Activated naive CD8-positive, alpha-beta T cell treated with anti-CD3 and anti-CD28 coated beads, Interleukin-2, amount 10 ng/mL, durations not matched to agents 7 days and 5 days (primary cell): Measurements from ENCODE around the gene RBMS1. TPM values are rescaled to one million over a fixed set of nuclear protein-coding genes. Genes with fewer than 3 reads are reported as not detected.

Source experiments
- ATAC-seq: fragments of 150-1000 bp; cut with Tn5 transposase; one replicate; pipeline ENCODE4 v1.10.0; 2021; ENCODE audit warnings: low read depth, moderate library complexity
- POLR2A ChIA-PET: fragments of 350-600 bp; sonication (Branson Sonifier 250); formaldehyde crosslinking; loops from one replicate; lab custom pipeline; 2021; ENCODE audit warnings: antibody characterized with exemption; lab: Charles Lee
- DNase-seq: peaks from one replicate; pipeline ENCODE4 v3.0.0; 2021
- H3K27ac Mint-ChIP-seq: one replicate; pipeline ENCODE4 v1.8.0; 2022; ENCODE audit warnings: mild to moderate bottlenecking, mixed read lengths
- H3K27me3 Mint-ChIP-seq: one replicate; pipeline ENCODE4 v1.8.0; 2022; ENCODE audit warnings: mild to moderate bottlenecking, moderate library complexity, mixed read lengths
- H3K36me3 Mint-ChIP-seq: one replicate; pipeline ENCODE4 v1.8.0; 2021; ENCODE audit warnings: mild to moderate bottlenecking, mixed read lengths
- H3K4me1 Mint-ChIP-seq: one replicate; pipeline ENCODE4 v1.8.0; 2021; ENCODE audit warnings: mixed read lengths
- H3K4me3 Mint-ChIP-seq: one replicate; pipeline ENCODE4 v1.8.0; 2022; ENCODE audit warnings: mild to moderate bottlenecking, moderate library complexity, mixed read lengths
- H3K9me3 Mint-ChIP-seq: one replicate; pipeline ENCODE4 v1.8.0; 2021; ENCODE audit warnings: mixed read lengths
- total RNA-seq, 2 experiments: library from RNA; stranded (reverse); gene quantifications; one replicate each; pipeline ENCODE4 v1.2.3, GENCODE V29; 2021

RBMS1 gene
- total RNA-seq, 2 experiments from 2014 or later, result 87.9 to 90.6 TPM

DNA sequence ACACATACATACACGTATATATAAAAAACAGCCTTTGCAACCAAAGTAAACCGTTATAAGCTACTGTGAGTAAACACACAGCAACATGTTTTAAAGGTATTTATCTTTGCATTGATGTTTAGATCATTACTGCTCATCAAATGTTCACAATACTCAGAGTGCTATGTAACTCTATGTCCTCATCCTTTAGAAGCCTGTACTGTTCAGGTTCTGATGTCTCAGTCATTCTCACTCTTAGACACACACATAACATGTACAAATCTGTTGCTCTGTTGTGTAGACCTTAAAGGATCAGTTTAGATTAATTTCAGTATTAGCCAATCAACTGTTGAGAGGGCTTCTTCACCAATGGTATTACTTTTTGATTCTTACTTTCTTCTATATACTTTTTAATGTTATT, 153.9 kb downstream of the RBMS1 start:
- no peaks in the 10 kb centered on the region for H3K9me3 Mint-ChIP-seq
- H3K27ac Mint-ChIP-seq, result no peak overlapping the region
- ATAC-seq (no peak), DNase-seq (no peak)
- peaks cover 39% of the 10 kb centered on the region for H3K4me1 Mint-ChIP-seq
- H3K27me3 Mint-ChIP-seq, result no peaks in the 10 kb centered on the region
- H3K36me3 Mint-ChIP-seq, result peaks cover 19% of the 10 kb centered on the region
- no peak overlapping the region for H3K4me3 Mint-ChIP-seq
- POLR2A ChIA-PET, result no interaction called here

- DNase-seq, result no peak
- no peak overlapping the region for H3K27ac Mint-ChIP-seq
- peaks cover 39% of the 10 kb centered on the region for H3K4me1 Mint-ChIP-seq
- no peak overlapping the region for H3K4me3 Mint-ChIP-seq
- ATAC-seq, result no peak
- POLR2A ChIA-PET, result no interaction called here
- H3K27me3 Mint-ChIP-seq, result no peaks in the 10 kb centered on the region
- H3K9me3 Mint-ChIP-seq, result no peaks in the 10 kb centered on the region
- peaks cover 15% of the 10 kb centered on the region for H3K36me3 Mint-ChIP-seq
Measured at GRCh38 chr2:160338901-160339685, 154.5 kb downstream of the RBMS1 start.

DNA sequence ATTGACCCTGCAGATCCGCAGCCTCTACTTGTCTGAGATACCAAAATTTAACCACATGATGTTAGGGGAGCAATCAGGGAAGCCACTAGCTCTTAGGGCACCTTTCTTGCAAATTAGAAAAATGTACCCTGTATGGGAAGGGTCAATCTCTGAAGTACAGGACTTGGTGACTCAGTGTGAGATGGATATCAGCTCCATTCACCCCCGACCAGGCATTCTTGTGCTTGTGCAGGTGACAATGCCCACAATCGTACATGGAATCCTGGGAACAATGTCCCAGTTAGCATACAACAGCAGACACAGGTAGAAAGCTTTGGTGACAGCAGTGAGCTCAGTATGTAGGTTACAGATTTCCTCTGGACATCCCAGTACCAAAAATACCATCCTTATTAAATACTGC, 155.9 kb downstream of the RBMS1 start:
- Mint-ChIP-seq H3K4me3 (no peak overlapping the region), H3K27ac (no peak overlapping the region), H3K9me3 (no peaks in the 10 kb centered on the region), H3K4me1 (peaks cover 44% of the 10 kb centered on the region), H3K36me3 (peaks cover 13% of the 10 kb centered on the region), H3K27me3 (no peaks in the 10 kb centered on the region)
- no peak for ATAC-seq
- DNase-seq, result no peak
- POLR2A ChIA-PET, result no interaction called here

DNA sequence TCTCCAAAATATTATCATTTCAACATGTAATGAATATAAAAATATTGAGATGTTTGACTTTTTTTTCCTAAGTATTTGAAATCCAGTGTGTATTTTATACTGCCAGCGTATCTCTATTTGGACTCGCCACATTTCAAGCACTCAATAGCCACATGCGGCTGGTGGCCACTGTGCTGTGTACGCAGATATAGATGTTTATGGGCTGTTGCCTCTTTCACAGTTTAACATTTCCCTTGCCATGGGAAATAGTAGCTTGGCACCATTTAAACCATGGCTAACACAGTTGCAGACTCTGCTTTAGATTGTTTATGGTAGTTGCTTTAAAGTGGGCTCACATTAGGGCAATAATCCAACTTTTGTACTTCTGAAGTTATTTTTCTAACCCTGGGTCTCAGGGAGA, 157.0 kb downstream of the RBMS1 start:
- no peaks in the 10 kb centered on the region for H3K27me3 Mint-ChIP-seq
- peaks cover 50% of the 10 kb centered on the region for H3K4me1 Mint-ChIP-seq
- POLR2A ChIA-PET, result no interaction called here
- peaks cover 10% of the 10 kb centered on the region for H3K36me3 Mint-ChIP-seq
- H3K27ac Mint-ChIP-seq, result no peak overlapping the region
- no peaks in the 10 kb centered on the region for H3K9me3 Mint-ChIP-seq
- DNase-seq, result no peak
- ATAC-seq, result no peak
- H3K4me3 Mint-ChIP-seq, result no peak overlapping the region

DNA sequence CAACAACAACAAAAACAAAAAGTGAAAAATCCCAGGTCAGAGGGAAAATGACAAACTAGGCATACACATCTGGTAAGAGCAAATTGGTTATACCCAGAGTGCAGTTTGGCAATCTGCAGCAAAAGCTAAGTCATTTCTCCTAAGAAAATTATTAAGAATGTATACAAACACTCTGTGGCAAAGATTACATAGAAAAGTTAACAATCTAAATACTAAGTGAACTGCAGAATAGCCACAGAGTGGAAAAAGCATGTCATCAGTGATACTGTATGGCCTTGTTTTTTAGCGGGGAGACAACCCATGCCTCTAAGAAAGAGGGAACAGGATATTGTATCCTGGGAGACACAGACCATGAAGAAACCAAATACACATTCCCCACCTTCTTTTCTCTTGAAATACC, 157.5 kb downstream of the RBMS1 start:
- no peak for DNase-seq
- no peak overlapping the region for H3K4me3 Mint-ChIP-seq
- H3K9me3 Mint-ChIP-seq, result no peaks in the 10 kb centered on the region
- ATAC-seq, result no peak
- H3K27me3 Mint-ChIP-seq, result no peaks in the 10 kb centered on the region
- peaks cover 10% of the 10 kb centered on the region for H3K36me3 Mint-ChIP-seq
- H3K27ac Mint-ChIP-seq, result no peak overlapping the region
- H3K4me1 Mint-ChIP-seq, result peaks cover 56% of the 10 kb centered on the region
- POLR2A ChIA-PET, result no interaction called here

GRCh38 chr2:160335441-160335840, 158.2 kb downstream of the RBMS1 start:
- no peaks in the 10 kb centered on the region for H3K9me3 Mint-ChIP-seq
- POLR2A ChIA-PET, result no interaction called here

GRCh38 chr2:160334028-160334741, 159.4 kb downstream of the RBMS1 start:
- peak; percentile 26 for ATAC-seq

More at GRCh38 chr2:160335441-160335840, 158.2 kb downstream of the RBMS1 start:
- Mint-ChIP-seq H3K27ac (no peak overlapping the region), H3K4me1 (peaks cover 60% of the 10 kb centered on the region), H3K4me3 (no peak overlapping the region), H3K36me3 (peaks cover 11% of the 10 kb centered on the region), H3K27me3 (no peaks in the 10 kb centered on the region)
- ATAC-seq, result no peak
- no peak for DNase-seq

DNA sequence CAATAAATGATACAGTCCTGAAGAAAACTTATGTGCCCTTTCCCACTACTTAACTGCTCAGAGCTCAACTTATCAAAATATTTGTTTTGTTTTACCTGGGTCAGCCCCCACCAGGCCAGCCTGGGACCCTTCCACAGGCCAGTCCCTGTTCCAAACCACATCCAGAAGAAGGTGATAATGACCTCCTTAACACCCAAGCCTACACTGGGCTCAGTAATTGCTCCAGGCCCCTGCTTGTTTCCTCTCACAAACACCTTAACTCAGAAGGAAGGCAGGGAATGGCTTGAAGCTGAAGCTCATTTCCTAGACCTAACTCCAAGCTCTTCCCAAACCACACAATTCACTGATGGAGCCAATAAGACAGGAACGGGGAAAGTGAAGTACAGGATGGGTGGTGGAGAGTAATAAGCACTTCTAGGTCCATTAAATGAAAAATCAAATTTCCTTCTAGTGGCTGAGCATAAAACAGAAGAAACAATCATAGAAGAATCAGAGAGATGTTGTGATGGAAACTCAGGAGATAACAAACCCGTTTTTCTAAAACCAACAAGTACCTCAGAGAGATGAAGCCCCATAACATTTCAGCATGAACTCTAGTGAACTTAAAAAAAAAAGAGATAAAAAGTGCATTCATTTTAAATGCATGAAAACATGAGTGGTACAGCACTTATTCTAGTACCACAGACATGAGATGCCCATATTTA, 160.1 kb downstream of the RBMS1 start:
- Mint-ChIP-seq H3K36me3 (peaks cover 15% of the 10 kb centered on the region), H3K27ac (no peak overlapping the region), H3K9me3 (no peaks in the 10 kb centered on the region), H3K4me3 (no peak overlapping the region), H3K4me1 (peaks cover 68% of the 10 kb centered on the region), H3K27me3 (no peaks in the 10 kb centered on the region)
- POLR2A ChIA-PET, result no interaction called here
- DNase-seq (no peak), ATAC-seq (no peak)

More at GRCh38 chr2:160334028-160334741, 159.4 kb downstream of the RBMS1 start:
- Mint-ChIP-seq H3K4me1 (peaks cover 65% of the 10 kb centered on the region), H3K27me3 (no peaks in the 10 kb centered on the region), H3K9me3 (no peaks in the 10 kb centered on the region), H3K36me3 (peaks cover 20% of the 10 kb centered on the region), H3K4me3 (no peak overlapping the region), H3K27ac (no peak overlapping the region)
- DNase-seq, result no peak
- POLR2A ChIA-PET, result no interaction called here

DNA sequence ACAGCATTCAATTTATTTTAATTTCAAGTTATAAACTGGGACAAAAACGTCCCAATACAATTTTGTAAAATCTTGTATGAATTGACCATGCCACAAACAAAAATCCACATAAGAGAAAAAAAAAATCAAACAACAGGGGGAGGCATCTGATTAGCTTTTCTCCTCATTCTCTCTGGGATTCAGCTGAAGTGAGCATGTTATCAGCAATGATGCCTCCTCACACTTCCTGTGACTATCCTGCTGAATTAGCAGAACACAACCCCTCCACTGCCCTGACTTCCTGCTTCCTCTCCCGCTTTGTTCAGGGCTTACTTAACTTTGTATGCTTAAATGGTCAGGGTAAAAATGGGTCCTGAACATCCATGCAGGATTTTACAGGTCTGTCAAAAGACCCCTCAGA, 161.3 kb downstream of the RBMS1 start:
- H3K4me1 Mint-ChIP-seq, result peaks cover 72% of the 10 kb centered on the region
- H3K4me3 Mint-ChIP-seq, result peak overlapping the region; percentile 60
- H3K27ac Mint-ChIP-seq, result peak overlapping the region; percentile 35
- no peaks in the 10 kb centered on the region for H3K27me3 Mint-ChIP-seq
- DNase-seq, result no peak
- peak; percentile 55 for ATAC-seq
- POLR2A ChIA-PET, result no interaction called here
- H3K9me3 Mint-ChIP-seq, result no peaks in the 10 kb centered on the region
- H3K36me3 Mint-ChIP-seq, result peaks cover 17% of the 10 kb centered on the region

- POLR2A ChIA-PET, result interaction anchor here (0.6 kb wide), 1 partner anchor 83 kb away, joined by 4 read pairs; no protein-coding TSS in a partner anchor
- peaks cover 75% of the 10 kb centered on the region for H3K4me1 Mint-ChIP-seq
- H3K27ac Mint-ChIP-seq, result peak overlapping the region; percentile 84
- H3K36me3 Mint-ChIP-seq, result peaks cover 17% of the 10 kb centered on the region
- H3K27me3 Mint-ChIP-seq, result no peaks in the 10 kb centered on the region
- no peaks in the 10 kb centered on the region for H3K9me3 Mint-ChIP-seq
- no peak for DNase-seq
- ATAC-seq, result peak; percentile 40
- peak overlapping the region; percentile 60 for H3K4me3 Mint-ChIP-seq
Measured at GRCh38 chr2:160331258-160332025, 162.2 kb downstream of the RBMS1 start.

DNA sequence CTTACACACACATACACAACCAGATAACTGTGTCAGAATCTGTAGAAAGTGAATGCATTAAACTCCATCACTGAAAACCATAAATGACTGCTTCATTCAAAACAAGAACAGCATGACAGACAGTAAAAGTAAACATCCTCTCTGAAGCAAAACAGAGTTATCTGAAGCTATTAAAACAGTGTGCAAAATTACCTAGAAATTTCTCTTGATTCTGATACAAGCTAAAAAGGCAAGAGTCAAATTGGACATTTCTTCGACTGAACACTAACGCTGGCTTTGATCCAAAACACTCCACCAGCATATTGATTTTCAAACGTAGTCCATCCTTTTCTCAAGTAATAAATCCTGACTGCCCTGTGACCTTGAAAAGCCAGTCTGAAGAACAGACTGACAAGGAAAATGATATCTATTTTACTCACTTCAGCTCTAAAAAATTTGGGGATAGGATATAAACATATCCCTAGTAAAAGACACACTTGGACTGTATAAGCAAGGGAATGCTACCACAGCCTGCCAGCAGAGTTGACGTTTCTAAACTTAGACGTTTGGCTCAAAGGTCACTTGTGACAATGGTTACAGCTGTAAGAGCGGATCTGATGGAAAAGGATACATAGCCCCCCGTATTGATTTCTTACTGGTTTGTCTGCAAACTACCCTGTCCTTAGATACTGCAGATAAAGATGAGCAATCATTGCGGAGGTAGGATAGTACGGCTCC, 164.6 kb downstream of the RBMS1 start:
- no peaks in the 10 kb centered on the region for H3K27me3 Mint-ChIP-seq
- H3K4me3 Mint-ChIP-seq, result peak overlapping the region; percentile 62
- POLR2A ChIA-PET, result no interaction called here

GRCh38 chr2:160326786-160327185, 166.8 kb downstream of the RBMS1 start:
- Mint-ChIP-seq H3K27me3 (no peaks in the 10 kb centered on the region), H3K4me3 (no peak overlapping the region), H3K4me1 (peaks cover 63% of the 10 kb centered on the region), H3K27ac (no peak overlapping the region), H3K36me3 (peaks cover 16% of the 10 kb centered on the region), H3K9me3 (no peaks in the 10 kb centered on the region)
- DNase-seq (no peak), ATAC-seq (no peak)
- POLR2A ChIA-PET, result no interaction called here

More for the DNA sequence above, 164.6 kb downstream of the RBMS1 start:
- Mint-ChIP-seq H3K4me1 (peaks cover 68% of the 10 kb centered on the region), H3K36me3 (peaks cover 15% of the 10 kb centered on the region), H3K9me3 (no peaks in the 10 kb centered on the region), H3K27ac (peak overlapping the region; percentile 22)
- DNase-seq, result no peak
- no peak for ATAC-seq
